Measurements from ENCODE around the gene C20orf144.

GRCh38 chr20:33640287-33640686, 21.8 kb upstream of the C20orf144 start:
- TF ChIP-seq CTCF (conservative IDR thresholded peaks at IDR 0.05; ENCODE audit: low read length) (no peak), EZH2phosphoT487 (IDR thresholded peaks at IDR 0.05; ENCODE audit: borderline replicate concordance, low read depth, low read length) (no peak)
